Smooth muscle cell (in vitro differentiated cells): ENCODE measurements around the gene CD2. TPM values are rescaled to one million over a fixed set of nuclear protein-coding genes. Genes with fewer than 3 reads are reported as not detected.

ENCODE experiments used
- DNase-seq: peaks from one replicate; lab custom pipeline; 2025; ENCODE audit not compliant: unreplicated experiment; lab: John Stamatoyannopoulos, UW
- H2AFZ ChIP-seq: fragments of 200-600 bp; sonication (generic); 2 replicates; pipeline ENCODE4 v1.6.0; 2016; ENCODE audit warnings: antibody characterized with exemption, low read depth, mild to moderate bottlenecking
- H3F3A ChIP-seq: fragments of 200-600 bp; sonication (generic); 2 replicates; pipeline ENCODE4 v1.6.0; 2017; ENCODE audit warnings: antibody characterized with exemption, low read depth
- H3K27ac ChIP-seq: fragments of 200-600 bp; sonication (generic); 2 replicates; pipeline ENCODE4 v1.5.1; 2016; ENCODE audit warnings: low read depth, mild to moderate bottlenecking
- H3K27me3 ChIP-seq: fragments of 200-600 bp; sonication (generic); 2 replicates; pipeline ENCODE4 v1.6.1; 2016; ENCODE audit warnings: low read depth, mild to moderate bottlenecking
- H3K36me3 ChIP-seq: fragments of 200-600 bp; sonication (generic); 2 replicates; pipeline ENCODE4 v1.5.1; 2016; ENCODE audit warnings: low read depth
- H3K4me1 ChIP-seq: fragments of 200-600 bp; sonication (generic); 2 replicates; pipeline ENCODE4 v1.5.1; 2016; ENCODE audit warnings: low read depth
- H3K4me2 ChIP-seq: fragments of 200-600 bp; sonication (generic); 2 replicates; pipeline ENCODE4 v1.6.0; 2016; ENCODE audit warnings: mild to moderate bottlenecking
- H3K4me3 ChIP-seq: fragments of 200-600 bp; sonication (generic); 2 replicates; pipeline ENCODE4 v1.5.1; 2016; ENCODE audit warnings: mild to moderate bottlenecking
- H3K79me2 ChIP-seq: fragments of 200-600 bp; sonication (generic); 2 replicates; pipeline ENCODE4 v1.6.0; 2016; ENCODE audit warnings: low read depth, mild to moderate bottlenecking
- H3K9ac ChIP-seq: fragments of 200-600 bp; sonication (generic); 2 replicates; pipeline ENCODE4 v1.6.0; 2016; ENCODE audit warnings: low read depth
- H3K9me3 ChIP-seq: fragments of 200-600 bp; sonication (generic); replicated peaks from 2 replicates; pipeline ENCODE4 v1.5.1; 2016; ENCODE audit warnings: low read depth
- H4K20me1 ChIP-seq: fragments of 200-600 bp; sonication (generic); 2 replicates; pipeline ENCODE4 v1.6.0; 2016; ENCODE audit warnings: low read depth
- WGBS: methylation state at CpG from one replicate; pipeline ENCODE4 v1.1.7; 2016; ENCODE audit warnings: low lambda C conversion rate; 5-methylcytosine and 5-hydroxymethylcytosine counted together
- polyA plus RNA-seq: library from polyadenylated mRNA; unstranded; fragments of >200 nt; fragmentation: Nextera tagmentation; extraction: Ambion mirVana; gene quantifications from 2 replicates; pipeline ENCODE4 v1.2.1, GENCODE V29; 2016
- total RNA-seq: library from RNA; depleted of rRNA; stranded (reverse); fragments of >200 nt; gene quantifications from 2 replicates; pipeline ENCODE4 v1.2.3, GENCODE V29; 2014
- TF ChIP-seq, protein P1 (sequence below): fragments of 200-600 bp; sonication (generic); IDR thresholded peaks from 2 replicates; pipeline ENCODE4 v1.5.1; 2017; ENCODE audit warnings: borderline replicate concordance, mild to moderate bottlenecking, antibody characterized with exemption; ENCODE audit not compliant: insufficient read depth, poor library complexity, severe bottlenecking

Gene CD2
- total and polyA plus RNA-seq, 2 experiments from 2014 or later, result not detected

DNA sequence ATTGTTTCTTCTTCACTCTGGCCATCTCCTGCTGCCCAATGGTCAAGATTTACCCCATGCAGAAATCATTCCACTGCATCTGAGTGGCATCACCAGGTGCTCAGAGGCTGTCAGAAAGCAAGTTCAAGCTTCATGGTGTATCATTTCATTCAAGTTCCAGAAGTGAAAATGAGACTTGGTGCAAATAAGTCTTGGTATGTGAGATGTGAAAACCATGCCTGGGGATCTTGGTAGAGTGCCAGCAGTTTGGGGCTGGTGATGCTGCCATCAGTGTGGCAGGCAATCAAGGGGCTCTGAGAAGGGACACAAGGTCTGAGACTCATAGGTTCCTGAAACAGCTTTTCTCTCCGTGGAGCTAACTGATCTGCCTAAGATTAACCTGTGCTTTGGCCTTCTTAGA is 52.0 kb downstream of the CD2 start:
- Histone ChIP-seq H3K9ac (no peak overlapping the region), H3K4me3 (no peak overlapping the region), H3K27me3 (no peaks in the 10 kb centered on the region), H3K4me2 (no peak overlapping the region), H4K20me1 (no peaks in the 10 kb centered on the region), H3K9me3 (no peaks in the 10 kb centered on the region), H3K79me2 (no peaks in the 10 kb centered on the region), H3K4me1 (no peaks in the 10 kb centered on the region), H3K27ac (no peak overlapping the region), H3F3A (no peaks in the 10 kb centered on the region), H3K36me3 (no peaks in the 10 kb centered on the region), H2AFZ (no peak overlapping the region)
- 86% methylated on average over 1 of the region's 1 CpG for WGBS
- TF ChIP-seq, protein P1, sequence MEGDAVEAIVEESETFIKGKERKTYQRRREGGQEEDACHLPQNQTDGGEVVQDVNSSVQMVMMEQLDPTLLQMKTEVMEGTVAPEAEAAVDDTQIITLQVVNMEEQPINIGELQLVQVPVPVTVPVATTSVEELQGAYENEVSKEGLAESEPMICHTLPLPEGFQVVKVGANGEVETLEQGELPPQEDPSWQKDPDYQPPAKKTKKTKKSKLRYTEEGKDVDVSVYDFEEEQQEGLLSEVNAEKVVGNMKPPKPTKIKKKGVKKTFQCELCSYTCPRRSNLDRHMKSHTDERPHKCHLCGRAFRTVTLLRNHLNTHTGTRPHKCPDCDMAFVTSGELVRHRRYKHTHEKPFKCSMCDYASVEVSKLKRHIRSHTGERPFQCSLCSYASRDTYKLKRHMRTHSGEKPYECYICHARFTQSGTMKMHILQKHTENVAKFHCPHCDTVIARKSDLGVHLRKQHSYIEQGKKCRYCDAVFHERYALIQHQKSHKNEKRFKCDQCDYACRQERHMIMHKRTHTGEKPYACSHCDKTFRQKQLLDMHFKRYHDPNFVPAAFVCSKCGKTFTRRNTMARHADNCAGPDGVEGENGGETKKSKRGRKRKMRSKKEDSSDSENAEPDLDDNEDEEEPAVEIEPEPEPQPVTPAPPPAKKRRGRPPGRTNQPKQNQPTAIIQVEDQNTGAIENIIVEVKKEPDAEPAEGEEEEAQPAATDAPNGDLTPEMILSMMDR, result no peak
- DNase-seq, result no peak

- TF ChIP-seq, protein P1, result no peak
- no peaks in the 10 kb centered on the region for H3K79me2 ChIP-seq
- no peak overlapping the region for H3K4me3 ChIP-seq
- H3K9me3 ChIP-seq, result no peaks in the 10 kb centered on the region
- H3K4me2 ChIP-seq, result no peak overlapping the region
- no peak overlapping the region for H3K9ac ChIP-seq
- no peaks in the 10 kb centered on the region for H3K27me3 ChIP-seq
- no peaks in the 10 kb centered on the region for H4K20me1 ChIP-seq
- WGBS, result 94% methylated on average over 4 of the region's 4 CpGs
- no peaks in the 10 kb centered on the region for H3K36me3 ChIP-seq
- H3K4me1 ChIP-seq, result no peaks in the 10 kb centered on the region
- H2AFZ ChIP-seq, result no peak overlapping the region
- H3K27ac ChIP-seq, result no peak overlapping the region
- H3F3A ChIP-seq, result no peaks in the 10 kb centered on the region
- no peak for DNase-seq
Measured at GRCh38 chr1:116806671-116807070, 52.4 kb downstream of the CD2 start.

DNA sequence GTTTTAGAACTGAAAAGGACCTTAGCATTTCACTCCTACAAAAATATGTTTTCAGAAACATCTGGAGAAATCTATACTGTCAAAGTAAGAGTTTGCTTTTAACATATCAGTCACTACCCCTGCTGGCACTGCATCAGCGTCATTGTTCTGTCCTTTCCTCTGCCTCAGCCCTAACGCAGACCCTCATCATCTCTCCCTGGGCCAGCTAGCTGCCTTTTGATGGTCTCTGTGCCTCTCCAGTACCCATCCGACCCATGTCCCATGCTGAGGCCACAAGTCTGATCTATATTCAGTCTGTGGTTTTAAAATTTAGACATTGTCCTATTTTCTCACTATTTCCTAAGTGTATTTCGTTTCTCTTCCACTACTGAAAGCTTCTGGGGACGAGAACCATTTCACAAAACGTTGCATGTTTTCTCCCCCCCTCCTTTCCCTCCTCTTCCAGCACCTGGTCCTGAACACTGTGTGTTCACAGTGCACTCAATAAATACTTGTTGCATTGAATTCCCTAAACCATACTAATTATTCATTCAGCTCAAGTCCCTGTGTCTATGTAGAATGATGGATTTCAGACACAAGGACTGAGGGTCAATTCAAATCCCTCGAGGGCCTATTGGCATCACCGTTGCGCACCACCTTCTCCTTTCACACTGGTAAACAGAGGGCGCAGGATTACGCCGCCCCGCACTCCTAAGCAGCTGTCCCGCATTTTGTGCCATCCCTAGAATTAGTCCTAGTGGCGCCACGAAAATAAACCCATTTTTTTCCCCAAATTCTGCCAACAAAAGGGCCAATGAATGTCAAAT is 53.4 kb downstream of the CD2 start:
- Histone ChIP-seq H3K9ac (no peak overlapping the region), H3K27me3 (no peaks in the 10 kb centered on the region), H2AFZ (no peak overlapping the region), H3K4me1 (no peaks in the 10 kb centered on the region), H4K20me1 (no peaks in the 10 kb centered on the region), H3K4me2 (no peak overlapping the region), H3K36me3 (no peaks in the 10 kb centered on the region), H3K9me3 (no peaks in the 10 kb centered on the region), H3K79me2 (no peaks in the 10 kb centered on the region), H3K27ac (no peak overlapping the region), H3K4me3 (no peak overlapping the region), H3F3A (no peaks in the 10 kb centered on the region)
- TF ChIP-seq, protein P1, result no peak
- no peak for DNase-seq
- WGBS, result 89% methylated on average over 16 of the region's 16 CpGs
